ENCODE data around the gene DBP. TPM values are rescaled to one million over a fixed set of nuclear protein-coding genes. Genes with fewer than 3 reads are reported as not detected.

DBP gene
- total and polyA plus RNA-seq, 2 experiments from 2014 or later: 5.7 to 6.3 TPM

GRCh38 chr19:48644355-48644754 is 7.2 kb upstream of the DBP start:
- no peak overlapping the region for H3K27ac ChIP-seq (ENCODE audit: low read depth)
- DNase-seq (ENCODE audit: low spot score): no peak
- peak overlapping the region; percentile 91 for H3K4me3 Mint-ChIP-seq

More at GRCh38 chr19:48644355-48644754, 7.2 kb upstream of the DBP start:
- peak overlapping the region; percentile 75 for H3K4me3 ChIP-seq
- no peaks in the 10 kb centered on the region for H3K79me2 ChIP-seq (replicated peaks; ENCODE audit: insufficient read depth)
- H3K27me3 ChIP-seq (ENCODE audit: insufficient read depth): 0 out of 2 replicates have a peak, but pooled peaks cover 7% of the 10 kb centered on the region
- no peaks in the 10 kb centered on the region for H3K36me3 ChIP-seq (ENCODE audit: insufficient read depth)
- peak overlapping the region; percentile 99 for H3K4me2 ChIP-seq
- H3K4me1 Mint-ChIP-seq: peaks cover 17% of the 10 kb centered on the region
- H3K27me3 Mint-ChIP-seq (ENCODE audit: insufficient read depth, low read depth, poor library complexity): peaks cover 20% of the 10 kb centered on the region
- H3F3A ChIP-seq (replicated peaks; ENCODE audit: low read depth): peaks cover 13% of the 10 kb centered on the region; the same call in 1 of the 2 replicates
- peaks cover 13% of the 10 kb centered on the region for H3K4me1 ChIP-seq (ENCODE audit: insufficient read depth)
- TF ChIP-seq, protein P1, sequence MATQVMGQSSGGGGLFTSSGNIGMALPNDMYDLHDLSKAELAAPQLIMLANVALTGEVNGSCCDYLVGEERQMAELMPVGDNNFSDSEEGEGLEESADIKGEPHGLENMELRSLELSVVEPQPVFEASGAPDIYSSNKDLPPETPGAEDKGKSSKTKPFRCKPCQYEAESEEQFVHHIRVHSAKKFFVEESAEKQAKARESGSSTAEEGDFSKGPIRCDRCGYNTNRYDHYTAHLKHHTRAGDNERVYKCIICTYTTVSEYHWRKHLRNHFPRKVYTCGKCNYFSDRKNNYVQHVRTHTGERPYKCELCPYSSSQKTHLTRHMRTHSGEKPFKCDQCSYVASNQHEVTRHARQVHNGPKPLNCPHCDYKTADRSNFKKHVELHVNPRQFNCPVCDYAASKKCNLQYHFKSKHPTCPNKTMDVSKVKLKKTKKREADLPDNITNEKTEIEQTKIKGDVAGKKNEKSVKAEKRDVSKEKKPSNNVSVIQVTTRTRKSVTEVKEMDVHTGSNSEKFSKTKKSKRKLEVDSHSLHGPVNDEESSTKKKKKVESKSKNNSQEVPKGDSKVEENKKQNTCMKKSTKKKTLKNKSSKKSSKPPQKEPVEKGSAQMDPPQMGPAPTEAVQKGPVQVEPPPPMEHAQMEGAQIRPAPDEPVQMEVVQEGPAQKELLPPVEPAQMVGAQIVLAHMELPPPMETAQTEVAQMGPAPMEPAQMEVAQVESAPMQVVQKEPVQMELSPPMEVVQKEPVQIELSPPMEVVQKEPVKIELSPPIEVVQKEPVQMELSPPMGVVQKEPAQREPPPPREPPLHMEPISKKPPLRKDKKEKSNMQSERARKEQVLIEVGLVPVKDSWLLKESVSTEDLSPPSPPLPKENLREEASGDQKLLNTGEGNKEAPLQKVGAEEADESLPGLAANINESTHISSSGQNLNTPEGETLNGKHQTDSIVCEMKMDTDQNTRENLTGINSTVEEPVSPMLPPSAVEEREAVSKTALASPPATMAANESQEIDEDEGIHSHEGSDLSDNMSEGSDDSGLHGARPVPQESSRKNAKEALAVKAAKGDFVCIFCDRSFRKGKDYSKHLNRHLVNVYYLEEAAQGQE (IDR thresholded peaks at IDR 0.05; ENCODE audit: unreplicated experiment): no peak
- TF ChIP-seq CREB1 (CRISPR knock-in tag; IDR thresholded peaks at IDR 0.05; ENCODE audit: low read depth) (no peak), JUNB (IDR thresholded peaks at IDR 0.05; ENCODE audit: unreplicated experiment) (no peak), EZH2 (IDR thresholded peaks at IDR 0.05; ENCODE audit: low read depth, unreplicated experiment) (no peak), ZNF114 (CRISPR knock-in tag; IDR thresholded peaks at IDR 0.05) (no peak)
- TF ChIP-seq, protein P2, sequence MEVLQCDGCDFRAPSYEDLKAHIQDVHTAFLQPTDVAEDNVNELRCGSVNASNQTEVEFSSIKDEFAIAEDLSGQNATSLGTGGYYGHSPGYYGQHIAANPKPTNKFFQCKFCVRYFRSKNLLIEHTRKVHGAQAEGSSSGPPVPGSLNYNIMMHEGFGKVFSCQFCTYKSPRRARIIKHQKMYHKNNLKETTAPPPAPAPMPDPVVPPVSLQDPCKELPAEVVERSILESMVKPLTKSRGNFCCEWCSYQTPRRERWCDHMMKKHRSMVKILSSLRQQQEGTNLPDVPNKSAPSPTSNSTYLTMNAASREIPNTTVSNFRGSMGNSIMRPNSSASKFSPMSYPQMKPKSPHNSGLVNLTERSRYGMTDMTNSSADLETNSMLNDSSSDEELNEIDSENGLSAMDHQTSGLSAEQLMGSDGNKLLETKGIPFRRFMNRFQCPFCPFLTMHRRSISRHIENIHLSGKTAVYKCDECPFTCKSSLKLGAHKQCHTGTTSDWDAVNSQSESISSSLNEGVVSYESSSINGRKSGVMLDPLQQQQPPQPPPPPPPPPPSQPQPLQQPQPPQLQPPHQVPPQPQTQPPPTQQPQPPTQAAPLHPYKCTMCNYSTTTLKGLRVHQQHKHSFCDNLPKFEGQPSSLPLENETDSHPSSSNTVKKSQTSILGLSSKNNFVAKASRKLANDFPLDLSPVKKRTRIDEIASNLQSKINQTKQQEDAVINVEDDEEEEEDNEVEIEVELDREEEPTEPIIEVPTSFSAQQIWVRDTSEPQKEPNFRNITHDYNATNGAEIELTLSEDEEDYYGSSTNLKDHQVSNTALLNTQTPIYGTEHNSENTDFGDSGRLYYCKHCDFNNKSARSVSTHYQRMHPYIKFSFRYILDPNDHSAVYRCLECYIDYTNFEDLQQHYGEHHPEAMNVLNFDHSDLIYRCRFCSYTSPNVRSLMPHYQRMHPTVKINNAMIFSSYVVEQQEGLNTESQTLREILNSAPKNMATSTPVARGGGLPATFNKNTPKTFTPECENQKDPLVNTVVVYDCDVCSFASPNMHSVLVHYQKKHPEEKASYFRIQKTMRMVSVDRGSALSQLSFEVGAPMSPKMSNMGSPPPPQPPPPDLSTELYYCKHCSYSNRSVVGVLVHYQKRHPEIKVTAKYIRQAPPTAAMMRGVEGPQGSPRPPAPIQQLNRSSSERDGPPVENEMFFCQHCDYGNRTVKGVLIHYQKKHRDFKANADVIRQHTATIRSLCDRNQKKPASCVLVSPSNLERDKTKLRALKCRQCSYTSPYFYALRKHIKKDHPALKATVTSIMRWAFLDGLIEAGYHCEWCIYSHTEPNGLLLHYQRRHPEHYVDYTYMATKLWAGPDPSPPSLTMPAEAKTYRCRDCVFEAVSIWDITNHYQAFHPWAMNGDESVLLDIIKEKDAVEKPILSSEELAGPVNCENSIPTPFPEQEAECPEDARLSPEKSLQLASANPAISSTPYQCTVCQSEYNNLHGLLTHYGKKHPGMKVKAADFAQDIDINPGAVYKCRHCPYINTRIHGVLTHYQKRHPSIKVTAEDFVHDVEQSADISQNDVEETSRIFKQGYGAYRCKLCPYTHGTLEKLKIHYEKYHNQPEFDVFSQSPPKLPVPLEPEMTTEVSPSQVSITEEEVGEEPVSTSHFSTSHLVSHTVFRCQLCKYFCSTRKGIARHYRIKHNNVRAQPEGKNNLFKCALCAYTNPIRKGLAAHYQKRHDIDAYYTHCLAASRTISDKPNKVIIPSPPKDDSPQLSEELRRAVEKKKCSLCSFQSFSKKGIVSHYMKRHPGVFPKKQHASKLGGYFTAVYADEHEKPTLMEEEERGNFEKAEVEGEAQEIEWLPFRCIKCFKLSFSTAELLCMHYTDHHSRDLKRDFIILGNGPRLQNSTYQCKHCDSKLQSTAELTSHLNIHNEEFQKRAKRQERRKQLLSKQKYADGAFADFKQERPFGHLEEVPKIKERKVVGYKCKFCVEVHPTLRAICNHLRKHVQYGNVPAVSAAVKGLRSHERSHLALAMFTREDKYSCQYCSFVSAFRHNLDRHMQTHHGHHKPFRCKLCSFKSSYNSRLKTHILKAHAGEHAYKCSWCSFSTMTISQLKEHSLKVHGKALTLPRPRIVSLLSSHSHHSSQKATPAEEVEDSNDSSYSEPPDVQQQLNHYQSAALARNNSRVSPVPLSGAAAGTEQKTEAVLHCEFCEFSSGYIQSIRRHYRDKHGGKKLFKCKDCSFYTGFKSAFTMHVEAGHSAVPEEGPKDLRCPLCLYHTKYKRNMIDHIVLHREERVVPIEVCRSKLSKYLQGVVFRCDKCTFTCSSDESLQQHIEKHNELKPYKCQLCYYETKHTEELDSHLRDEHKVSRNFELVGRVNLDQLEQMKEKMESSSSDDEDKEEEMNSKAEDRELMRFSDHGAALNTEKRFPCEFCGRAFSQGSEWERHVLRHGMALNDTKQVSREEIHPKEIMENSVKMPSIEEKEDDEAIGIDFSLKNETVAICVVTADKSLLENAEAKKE (CRISPR knock-in tag; IDR thresholded peaks at IDR 0.05): no peak
- TF ChIP-seq, protein P3, sequence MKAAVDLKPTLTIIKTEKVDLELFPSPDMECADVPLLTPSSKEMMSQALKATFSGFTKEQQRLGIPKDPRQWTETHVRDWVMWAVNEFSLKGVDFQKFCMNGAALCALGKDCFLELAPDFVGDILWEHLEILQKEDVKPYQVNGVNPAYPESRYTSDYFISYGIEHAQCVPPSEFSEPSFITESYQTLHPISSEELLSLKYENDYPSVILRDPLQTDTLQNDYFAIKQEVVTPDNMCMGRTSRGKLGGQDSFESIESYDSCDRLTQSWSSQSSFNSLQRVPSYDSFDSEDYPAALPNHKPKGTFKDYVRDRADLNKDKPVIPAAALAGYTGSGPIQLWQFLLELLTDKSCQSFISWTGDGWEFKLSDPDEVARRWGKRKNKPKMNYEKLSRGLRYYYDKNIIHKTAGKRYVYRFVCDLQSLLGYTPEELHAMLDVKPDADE (IDR thresholded peaks at IDR 0.05): no peak
- TF ChIP-seq, protein P4, sequence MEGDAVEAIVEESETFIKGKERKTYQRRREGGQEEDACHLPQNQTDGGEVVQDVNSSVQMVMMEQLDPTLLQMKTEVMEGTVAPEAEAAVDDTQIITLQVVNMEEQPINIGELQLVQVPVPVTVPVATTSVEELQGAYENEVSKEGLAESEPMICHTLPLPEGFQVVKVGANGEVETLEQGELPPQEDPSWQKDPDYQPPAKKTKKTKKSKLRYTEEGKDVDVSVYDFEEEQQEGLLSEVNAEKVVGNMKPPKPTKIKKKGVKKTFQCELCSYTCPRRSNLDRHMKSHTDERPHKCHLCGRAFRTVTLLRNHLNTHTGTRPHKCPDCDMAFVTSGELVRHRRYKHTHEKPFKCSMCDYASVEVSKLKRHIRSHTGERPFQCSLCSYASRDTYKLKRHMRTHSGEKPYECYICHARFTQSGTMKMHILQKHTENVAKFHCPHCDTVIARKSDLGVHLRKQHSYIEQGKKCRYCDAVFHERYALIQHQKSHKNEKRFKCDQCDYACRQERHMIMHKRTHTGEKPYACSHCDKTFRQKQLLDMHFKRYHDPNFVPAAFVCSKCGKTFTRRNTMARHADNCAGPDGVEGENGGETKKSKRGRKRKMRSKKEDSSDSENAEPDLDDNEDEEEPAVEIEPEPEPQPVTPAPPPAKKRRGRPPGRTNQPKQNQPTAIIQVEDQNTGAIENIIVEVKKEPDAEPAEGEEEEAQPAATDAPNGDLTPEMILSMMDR (conservative IDR thresholded peaks at IDR 0.05; ENCODE audit: low read depth in 2 of 2): no peak
- no peak overlapping the region for H3K27ac Mint-ChIP-seq
- ATAC-seq: no peak
- H3K9me2 ChIP-seq (ENCODE audit: insufficient read depth): no peaks in the 10 kb centered on the region
- H3K36me3 Mint-ChIP-seq (ENCODE audit: low read depth): peaks cover 25% of the 10 kb centered on the region
- H3K9me3 Mint-ChIP-seq: no peaks in the 10 kb centered on the region
- H2AFZ ChIP-seq: no peak overlapping the region
- no peaks in the 10 kb centered on the region for H4K20me1 ChIP-seq (replicated peaks; ENCODE audit: insufficient read depth)

Data from GM23338 (cell line).